GM18505 (cell line): ENCODE measurements around the gene METTL25B.

Experiments
- ATAC-seq: cut with Tn5 transposase; IDR thresholded peaks from one replicate; pipeline ENCODE4 v1.9.1; 2021; ENCODE audit not compliant: unreplicated experiment
- POLR2A ChIP-seq: IDR thresholded peaks from 4 replicates; pipeline ENCODE4 v1.6.1; 2011; ENCODE audit warnings: borderline replicate concordance; ENCODE audit not compliant: insufficient read depth, insufficient read length; ENCODE audit errors: extremely low read depth

The METTL25B gene

GRCh38 chr1:156705918-156706656 lies 22.2 kb upstream of the METTL25B start:
- ATAC-seq: no peak
- TF ChIP-seq POLR2A: no peak

GRCh38 chr1:156706657-156707416 lies 21.4 kb upstream of the METTL25B start:
- no peak for ATAC-seq
- TF ChIP-seq POLR2A: no peak

GRCh38 chr1:156707417-156708217 lies 20.7 kb upstream of the METTL25B start:
- no peak for ATAC-seq
- no peak for TF ChIP-seq POLR2A

GRCh38 chr1:156708218-156708661 lies 20.0 kb upstream of the METTL25B start:
- ATAC-seq: no peak
- no peak for TF ChIP-seq POLR2A

GRCh38 chr1:156709031-156709430 lies 19.2 kb upstream of the METTL25B start:
- no peak for ATAC-seq
- no peak for TF ChIP-seq POLR2A

GRCh38 chr1:156709757-156710489 lies 18.3 kb upstream of the METTL25B start:
- no peak for ATAC-seq
- no peak for TF ChIP-seq POLR2A

- no peak for TF ChIP-seq POLR2A
- no peak for ATAC-seq
Measured at GRCh38 chr1:156711011-156711817, 17.1 kb upstream of the METTL25B start.

- no peak for TF ChIP-seq POLR2A
- ATAC-seq: no peak
Measured at GRCh38 chr1:156712626-156713025, 15.6 kb upstream of the METTL25B start.

- no peak for ATAC-seq
- TF ChIP-seq POLR2A: no peak
Measured at GRCh38 chr1:156714830-156715229, 13.4 kb upstream of the METTL25B start.

- TF ChIP-seq POLR2A: no peak
- ATAC-seq: no peak
Measured at GRCh38 chr1:156717351-156717750, 10.9 kb upstream of the METTL25B start.

GRCh38 chr1:156721131-156721530 lies 7.1 kb upstream of the METTL25B start:
- no peak for TF ChIP-seq POLR2A
- ATAC-seq: no peak

GRCh38 chr1:156721535-156721934 lies 6.7 kb upstream of the METTL25B start:
- ATAC-seq: no peak
- TF ChIP-seq POLR2A: no peak
